Transverse colon (tissue), 3 donors: ENCODE measurements around the gene TSPAN31.

Experiments used
- CTCF ChIP-seq, 5 experiments: fragments of 200-600 bp in 3 of 5; fragments of 450-650 bp in 2 of 5; sonication (generic) in 3 of 5; IDR thresholded peaks; 1 replicate in 2 of 5; 2 replicates in 3 of 5; pipeline ENCODE4 v1.5.1; 2016 to 2017; ENCODE audit warnings: antibody characterized with exemption in 5 of 5, inconsistent platforms in 3 of 5, mild to moderate bottlenecking in 2 of 5, moderate library complexity in 1 of 5
- POLR2A ChIP-seq: fragments of 450-650 bp; IDR thresholded peaks from one replicate; pipeline ENCODE4 v1.6.1; 2016; ENCODE audit warnings: antibody characterized with exemption, mild to moderate bottlenecking, moderate library complexity

- TF ChIP-seq CTCF (IDR thresholded peaks at IDR 0.05) (no peak), POLR2A (no peak)
Observed at GRCh38 chr12:57767876-57768275, 23.0 kb downstream of the TSPAN31 start.
